ENCODE measurements around the gene SHISAL1. TPM values are rescaled to one million over a fixed set of nuclear protein-coding genes. Genes with fewer than 3 reads are reported as not detected.

SHISAL1 gene
- total and polyA plus RNA-seq, 10 of the 15 experiments (the other 5 are each of a cell fraction or from before 2014, with no cell fraction given), result not detected

DNA sequence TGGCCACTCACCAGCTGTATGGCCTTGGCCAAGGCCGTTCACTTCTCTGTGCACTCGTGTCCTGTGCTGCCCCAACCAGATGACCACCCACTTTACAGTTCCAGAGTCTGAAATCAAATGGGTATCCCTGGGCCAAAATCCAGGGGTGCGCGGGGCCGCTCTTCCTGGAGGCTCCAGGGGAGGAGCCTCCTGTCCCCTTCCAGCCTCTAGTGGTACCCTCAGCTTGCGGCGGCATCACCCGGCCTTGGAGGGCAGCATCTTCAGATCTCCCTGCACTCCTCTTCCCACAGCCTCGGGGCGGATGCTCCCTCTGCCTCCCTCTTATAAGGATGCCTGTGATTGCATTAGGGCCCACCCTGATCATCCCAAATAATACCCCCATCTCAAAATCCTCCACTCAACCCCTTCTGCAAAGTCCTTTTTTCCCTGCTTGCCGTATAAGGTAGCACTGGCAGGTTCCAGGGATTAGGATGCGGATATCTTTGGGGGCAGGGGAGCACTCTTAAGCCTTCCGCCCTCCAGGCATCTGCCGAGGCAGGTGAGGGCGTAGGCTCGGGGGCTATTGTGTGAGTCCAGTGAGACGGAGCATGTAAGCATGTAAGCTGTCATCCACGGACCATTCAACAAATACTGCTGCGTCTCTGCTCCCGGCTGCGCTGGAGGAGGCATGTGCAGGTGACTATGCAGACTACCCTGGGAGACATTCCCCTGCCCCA lies 24.4 kb upstream of the SHISAL1 start:
- H3K4me1 ChIP-seq (ENCODE audit: control insufficient read depth, insufficient read depth, low read length), result no peaks in the 10 kb centered on the region
- FAIRE-seq (no peak), DNase-seq (ENCODE audit: low read depth, low spot score) (no peak), ATAC-seq (no peak)
- no peaks in the 10 kb centered on the region for H4K20me1 ChIP-seq (ENCODE audit: control insufficient read depth, insufficient read depth)
- WGBS (ENCODE audit: insufficient coverage, insufficient replicate concordance, low lambda C conversion rate, missing lambda C conversion rate), result 61% methylated on average over 21 of the region's 21 CpGs
- no peak overlapping the region for H3K27ac ChIP-seq (ENCODE audit: control insufficient read depth, insufficient read depth)
- POLR2A ChIA-PET, result no interaction called here
- H2AFZ ChIP-seq (ENCODE audit: control insufficient read depth, low read depth, low read length), result no peak overlapping the region
- H3K27me3 ChIP-seq (replicated peaks in 1 of 2; ENCODE audit: control insufficient read depth in 2 of 2, insufficient read depth in 2 of 2, low read length in 1 of 2), result peaks cover 2 to 6% of the 10 kb centered on the region in 2 experiments; a peak in 3 of 4 replicates
- no peak overlapping the region for H3K4me3 ChIP-seq
- no peak overlapping the region for H3K4me2 ChIP-seq (ENCODE audit: control insufficient read depth, insufficient read depth)
- H3K79me2 ChIP-seq (ENCODE audit: control insufficient read depth, insufficient read depth, low read length), result no peaks in the 10 kb centered on the region
- no TSS peak for BruUV-seq (replicated peaks)
- H3K36me3 ChIP-seq (ENCODE audit: control insufficient read depth in 2 of 2, insufficient read depth in 2 of 2, low read length in 1 of 2), result no peaks in the 10 kb centered on the region
- in situ Hi-C loops (cut with MboI), result no loop called here
- CTCF ChIA-PET, result interaction anchor here (0.6 kb wide), 1 partner anchor 389 kb away, joined by 3 read pairs; no protein-coding TSS in a partner anchor
- no peak overlapping the region for H3K9ac ChIP-seq (ENCODE audit: control insufficient read depth, insufficient read depth, low read length)
- intact Hi-C loops (cut with micrococcal nuclease; ENCODE audit: unreplicated experiment), result no loop called here
- TF ChIP-seq, protein P1, sequence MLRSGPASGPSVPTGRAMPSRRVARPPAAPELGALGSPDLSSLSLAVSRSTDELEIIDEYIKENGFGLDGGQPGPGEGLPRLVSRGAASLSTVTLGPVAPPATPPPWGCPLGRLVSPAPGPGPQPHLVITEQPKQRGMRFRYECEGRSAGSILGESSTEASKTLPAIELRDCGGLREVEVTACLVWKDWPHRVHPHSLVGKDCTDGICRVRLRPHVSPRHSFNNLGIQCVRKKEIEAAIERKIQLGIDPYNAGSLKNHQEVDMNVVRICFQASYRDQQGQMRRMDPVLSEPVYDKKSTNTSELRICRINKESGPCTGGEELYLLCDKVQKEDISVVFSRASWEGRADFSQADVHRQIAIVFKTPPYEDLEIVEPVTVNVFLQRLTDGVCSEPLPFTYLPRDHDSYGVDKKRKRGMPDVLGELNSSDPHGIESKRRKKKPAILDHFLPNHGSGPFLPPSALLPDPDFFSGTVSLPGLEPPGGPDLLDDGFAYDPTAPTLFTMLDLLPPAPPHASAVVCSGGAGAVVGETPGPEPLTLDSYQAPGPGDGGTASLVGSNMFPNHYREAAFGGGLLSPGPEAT (IDR thresholded peaks at IDR 0.05; ENCODE audit: low read depth), result no peak
- no peak for TF ChIP-seq PAX5 (IDR thresholded peaks at IDR 0.05; ENCODE audit: borderline replicate concordance, low read depth, low read length)
- TF ChIP-seq NR2C1 (IDR thresholded peaks at IDR 0.05), result no peak
- TF ChIP-seq CHD2 (IDR thresholded peaks at IDR 0.05; ENCODE audit: borderline replicate concordance, low read depth, low read length), result no peak
- no peak for TF ChIP-seq NFXL1 (IDR thresholded peaks at IDR 0.05; ENCODE audit: borderline replicate concordance)
- TF ChIP-seq BRCA1 (IDR thresholded peaks at IDR 0.05; ENCODE audit: low read depth, low read length), result no peak
- TF ChIP-seq, protein P2, sequence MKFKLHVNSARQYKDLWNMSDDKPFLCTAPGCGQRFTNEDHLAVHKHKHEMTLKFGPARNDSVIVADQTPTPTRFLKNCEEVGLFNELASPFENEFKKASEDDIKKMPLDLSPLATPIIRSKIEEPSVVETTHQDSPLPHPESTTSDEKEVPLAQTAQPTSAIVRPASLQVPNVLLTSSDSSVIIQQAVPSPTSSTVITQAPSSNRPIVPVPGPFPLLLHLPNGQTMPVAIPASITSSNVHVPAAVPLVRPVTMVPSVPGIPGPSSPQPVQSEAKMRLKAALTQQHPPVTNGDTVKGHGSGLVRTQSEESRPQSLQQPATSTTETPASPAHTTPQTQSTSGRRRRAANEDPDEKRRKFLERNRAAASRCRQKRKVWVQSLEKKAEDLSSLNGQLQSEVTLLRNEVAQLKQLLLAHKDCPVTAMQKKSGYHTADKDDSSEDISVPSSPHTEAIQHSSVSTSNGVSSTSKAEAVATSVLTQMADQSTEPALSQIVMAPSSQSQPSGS (IDR thresholded peaks at IDR 0.05; ENCODE audit: low read length), result no peak
- no peak for TF ChIP-seq EP300 (IDR thresholded peaks at IDR 0.05; ENCODE audit: borderline replicate concordance in 1 of 2, control insufficient read depth in 1 of 2, low read depth in 2 of 2, low read length in 2 of 2)
- TF ChIP-seq MTA2 (IDR thresholded peaks at IDR 0.05; ENCODE audit: low read depth), result no peak
- TF ChIP-seq, protein P3, sequence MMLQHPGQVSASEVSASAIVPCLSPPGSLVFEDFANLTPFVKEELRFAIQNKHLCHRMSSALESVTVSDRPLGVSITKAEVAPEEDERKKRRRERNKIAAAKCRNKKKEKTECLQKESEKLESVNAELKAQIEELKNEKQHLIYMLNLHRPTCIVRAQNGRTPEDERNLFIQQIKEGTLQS (IDR thresholded peaks at IDR 0.05; ENCODE audit: borderline replicate concordance, extremely low read depth, low read depth, low read length), result no peak
- TF ChIP-seq NBN (IDR thresholded peaks at IDR 0.05), result no peak
- TF ChIP-seq WRNIP1 (IDR thresholded peaks at IDR 0.05; ENCODE audit: borderline replicate concordance, low read depth, low read length), result no peak
- TF ChIP-seq JUND (IDR thresholded peaks at IDR 0.05; ENCODE audit: low read depth, low read length), result no peak
- no peaks in the 10 kb centered on the region for H3K9me3 ChIP-seq (replicated peaks; ENCODE audit: control insufficient read depth, insufficient read depth, low read length)
- RAD21 ChIA-PET (ENCODE audit: unreplicated experiment), result no interaction called here
- SMC1A ChIA-PET (ENCODE audit: uncharacterized antibody, unreplicated experiment), result interaction anchor here (0.7 kb wide), 1 partner anchor 321 kb away, joined by 3 read pairs; no protein-coding TSS in a partner anchor

All from GM12878 (cell line).